Prostate gland (tissue), 2 donors: ENCODE results near the gene CTLA4. TPM values are rescaled to one million over a fixed set of nuclear protein-coding genes. Genes with fewer than 3 reads are reported as not detected.

ENCODE experiments used
- DNase-seq: peaks from one replicate; pipeline ENCODE4 v3.0.0-alpha.2; 2019; ENCODE audit warnings: low spot score
- H3K27ac ChIP-seq, 2 donors: fragments of 200-600 bp; sonication (generic); 2 replicates each; pipeline ENCODE4 v1.5.1; 2017 to 2019
- H3K27me3 ChIP-seq: fragments of 200-600 bp; sonication (generic); replicated peaks from 2 replicates; pipeline ENCODE4 v1.5.1; 2019; ENCODE audit not compliant: insufficient read depth
- H3K36me3 ChIP-seq, 2 donors: fragments of 200-600 bp; sonication (generic); 1 replicate in 1 of 2; 2 replicates in 1 of 2; pipeline versions ENCODE4 v1.5.1 to v1.8.1; 2017 to 2019
- H3K4me1 ChIP-seq: fragments of 200-600 bp; sonication (generic); replicated peaks from 2 replicates; pipeline ENCODE4 v1.5.1; 2019
- H3K4me3 ChIP-seq, 2 donors: fragments of 200-600 bp; sonication (generic); 2 replicates each; pipeline ENCODE4 v1.5.1; 2017 to 2019
- H3K9me3 ChIP-seq: fragments of 200-600 bp; sonication (generic); 2 replicates; pipeline ENCODE4 v1.5.1; 2017
- CTCF ChIP-seq, 4 experiments: fragments of 200-600 bp in 2 of 4; fragments of 450-650 bp in 2 of 4; sonication (generic) in 2 of 4; IDR thresholded peaks; 1 replicate in 3 of 4; 2 replicates in 1 of 4; pipeline ENCODE4 v1.5.1; 2016 to 2019; ENCODE audit warnings: antibody characterized with exemption in 4 of 4, mild to moderate bottlenecking in 2 of 4, moderate library complexity in 2 of 4
- POLR2A ChIP-seq: fragments of 450-650 bp; IDR thresholded peaks from one replicate; pipeline ENCODE4 v1.6.1; 2016; ENCODE audit warnings: antibody characterized with exemption, mild to moderate bottlenecking
- POLR2AphosphoS5 ChIP-seq: sonication (generic); formaldehyde crosslinking; IDR thresholded peaks from one replicate; pipeline ENCODE4 v1.6.1; 2017; ENCODE audit warnings: antibody characterized with exemption
- WGBS: methylation state at CpG from one replicate; pipeline ENCODE4 v1.1.5; 2018; 5-methylcytosine and 5-hydroxymethylcytosine counted together
- intact Hi-C: fragments of 100-400 bp; cut with DNase I; formaldehyde crosslinking; loops from one replicate; pipeline ENCODE4 v1.14.2; 2022
- total RNA-seq, 2 donors: library from RNA; depleted of rRNA; stranded (reverse); fragments of >200 nt; gene quantifications; one replicate each; pipeline ENCODE4 v1.1.0, GENCODE V29; 2016

CTLA4 gene
- total RNA-seq, 2 donors from 2014 or later = 0.28 to 0.73 TPM

GRCh38 chr2:203873461-203873860, 5.9 kb downstream of the CTLA4 start:
- DNase-seq = no peak
- 93% methylated on average over 2 of the region's 2 CpGs for WGBS
- H3K4me3 ChIP-seq = no peak overlapping the region
- no peak overlapping the region for H3K27ac ChIP-seq
- no peaks in the 10 kb centered on the region for H3K27me3 ChIP-seq
- intact Hi-C loops = no loop called here
- no peaks in the 10 kb centered on the region for H3K9me3 ChIP-seq
- H3K36me3 ChIP-seq = no peaks in the 10 kb centered on the region
- no peak for TF ChIP-seq POLR2AphosphoS5
- TF ChIP-seq CTCF (IDR thresholded peaks at IDR 0.05) = no peak
- no peak for TF ChIP-seq POLR2A
- H3K4me1 ChIP-seq = no peaks in the 10 kb centered on the region

DNA sequence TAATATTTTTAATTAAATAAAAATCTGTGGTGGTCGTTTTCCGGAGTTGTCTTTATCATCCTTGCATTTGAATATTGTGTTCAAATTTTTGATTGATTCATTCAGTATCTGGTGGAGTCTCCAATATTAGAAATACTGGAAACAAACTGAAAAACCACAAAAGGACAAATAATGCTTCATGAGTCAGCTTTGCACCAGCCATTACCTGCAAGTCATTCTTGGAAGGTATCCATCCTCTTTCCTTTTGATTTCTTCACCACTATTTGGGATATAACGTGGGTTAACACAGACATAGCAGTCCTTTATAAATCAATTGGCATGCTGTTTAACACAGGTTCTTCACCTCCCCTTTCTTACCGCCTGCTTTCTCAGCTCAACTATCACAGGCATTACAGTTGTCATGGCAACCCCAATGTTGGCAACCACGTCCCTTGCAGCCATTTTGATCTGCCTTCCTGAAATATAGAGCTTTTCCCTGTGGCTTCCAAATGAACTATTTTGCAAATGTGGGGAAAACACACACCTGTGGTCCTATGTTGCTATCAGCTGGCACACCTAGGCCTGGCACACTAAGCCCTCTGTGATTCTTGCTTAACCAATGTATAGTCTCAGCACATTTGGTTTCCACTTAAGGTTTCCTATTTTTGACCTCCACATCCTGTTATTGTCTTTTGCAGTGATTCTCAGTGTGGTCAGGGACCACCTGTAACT, 6.5 kb downstream of the CTLA4 start:
- H3K27ac ChIP-seq = no peak overlapping the region
- TF ChIP-seq POLR2AphosphoS5 (no peak), POLR2A (no peak), CTCF (IDR thresholded peaks at IDR 0.05) (no peak)
- 68% methylated on average over 5 of the region's 5 CpGs for WGBS
- H3K4me1 ChIP-seq = no peaks in the 10 kb centered on the region
- no peaks in the 10 kb centered on the region for H3K27me3 ChIP-seq
- H3K9me3 ChIP-seq = no peaks in the 10 kb centered on the region
- intact Hi-C loops = no loop called here
- no peaks in the 10 kb centered on the region for H3K36me3 ChIP-seq
- H3K4me3 ChIP-seq = no peak overlapping the region
- DNase-seq = no peak

DNA sequence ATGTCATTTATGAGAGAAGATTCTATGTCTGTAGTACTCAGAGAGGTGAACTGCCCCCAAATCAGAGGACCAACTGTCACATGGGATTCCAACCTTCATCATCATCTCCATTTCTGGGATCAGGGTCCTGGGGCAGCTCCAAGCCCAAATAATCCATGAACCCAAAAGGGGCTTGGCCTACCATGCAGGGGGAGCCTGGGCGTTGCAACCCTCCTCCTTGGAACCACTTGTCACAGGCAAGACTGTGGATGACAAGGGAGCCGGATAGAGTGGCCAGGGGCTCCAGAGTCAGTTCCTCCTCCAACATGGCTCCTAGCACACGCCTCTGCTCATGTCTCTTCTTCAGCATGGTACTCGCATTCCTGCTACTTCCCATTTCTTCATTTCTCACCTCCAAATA, 7.9 kb downstream of the CTLA4 start:
- Histone ChIP-seq H3K27ac (no peak overlapping the region), H3K4me3 (no peak overlapping the region), H3K27me3 (no peaks in the 10 kb centered on the region), H3K4me1 (no peaks in the 10 kb centered on the region), H3K9me3 (no peaks in the 10 kb centered on the region), H3K36me3 (no peaks in the 10 kb centered on the region)
- intact Hi-C loops = no loop called here
- no peak for DNase-seq
- WGBS = 94% methylated on average over 4 of the region's 4 CpGs
- TF ChIP-seq POLR2A (no peak), CTCF (IDR thresholded peaks at IDR 0.05) (no peak), POLR2AphosphoS5 (no peak)

DNA sequence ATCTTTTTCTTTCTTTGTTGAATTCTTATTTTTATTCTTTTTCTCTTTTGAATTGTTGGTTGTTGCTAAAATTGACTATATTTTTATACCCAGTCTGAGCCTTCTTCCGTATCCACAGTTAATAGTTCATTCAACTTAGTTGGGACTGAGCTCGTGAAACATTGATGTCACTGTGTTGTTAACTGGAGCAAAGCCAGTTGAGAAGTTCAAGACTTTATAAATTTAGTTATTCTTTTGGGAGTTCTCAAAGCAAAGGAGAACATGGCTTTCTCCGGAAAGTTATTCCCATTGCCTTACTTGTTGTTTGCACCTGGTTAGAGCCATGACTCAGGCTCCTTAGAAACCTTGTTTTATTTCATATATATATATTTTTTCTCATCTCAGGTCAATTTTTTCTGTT, 8.8 kb downstream of the CTLA4 start:
- Histone ChIP-seq H3K4me3 (no peak overlapping the region), H3K27ac (no peak overlapping the region), H3K4me1 (no peaks in the 10 kb centered on the region), H3K36me3 (no peaks in the 10 kb centered on the region), H3K27me3 (no peaks in the 10 kb centered on the region), H3K9me3 (no peaks in the 10 kb centered on the region)
- intact Hi-C loops = no loop called here
- DNase-seq = no peak
- 71% methylated on average over 3 of the region's 3 CpGs for WGBS
- no peak for TF ChIP-seq POLR2A
- no peak for TF ChIP-seq CTCF (IDR thresholded peaks at IDR 0.05)

- Histone ChIP-seq H3K36me3 (no peaks in the 10 kb centered on the region), H3K4me1 (no peaks in the 10 kb centered on the region), H3K27ac (no peak overlapping the region), H3K4me3 (no peak overlapping the region), H3K9me3 (no peaks in the 10 kb centered on the region), H3K27me3 (no peaks in the 10 kb centered on the region)
- 41% methylated on average over 5 of the region's 5 CpGs for WGBS
- TF ChIP-seq POLR2AphosphoS5 (no peak), CTCF (IDR thresholded peaks at IDR 0.05) (no peak), POLR2A (no peak)
- intact Hi-C loops = no loop called here
- no peak for DNase-seq
Observed at GRCh38 chr2:203878063-203878462, 10.5 kb downstream of the CTLA4 start.
